Astrocyte of the spinal cord (primary cell): ENCODE data around the gene TCP1.
A peak's percentile ranks its signal among the peaks of the same experiment; 100 is the strongest.

ENCODE experiments used
- DNase-seq: peaks from one replicate; pipeline ENCODE4 v3.0.0; 2011; ENCODE audit warnings: low read depth, low spot score
- H3K4me3 ChIP-seq: 2 replicates; pipeline ENCODE4 v1.5.1; 2011; ENCODE audit warnings: low read depth, mild to moderate bottlenecking, low read length, moderate library complexity
- in situ Hi-C: cut with HindIII; loops from 2 replicates; pipeline ENCODE4 v1.10.0; 2017; ENCODE audit warnings: low sequenced_read_pairs
- TF ChIP-seq, protein P1 (sequence below): IDR thresholded peaks from 2 replicates; pipeline ENCODE4 v1.5.1; 2012; ENCODE audit warnings: low read depth, mild to moderate bottlenecking, low read length, inconsistent platforms

The TCP1 gene

DNA sequence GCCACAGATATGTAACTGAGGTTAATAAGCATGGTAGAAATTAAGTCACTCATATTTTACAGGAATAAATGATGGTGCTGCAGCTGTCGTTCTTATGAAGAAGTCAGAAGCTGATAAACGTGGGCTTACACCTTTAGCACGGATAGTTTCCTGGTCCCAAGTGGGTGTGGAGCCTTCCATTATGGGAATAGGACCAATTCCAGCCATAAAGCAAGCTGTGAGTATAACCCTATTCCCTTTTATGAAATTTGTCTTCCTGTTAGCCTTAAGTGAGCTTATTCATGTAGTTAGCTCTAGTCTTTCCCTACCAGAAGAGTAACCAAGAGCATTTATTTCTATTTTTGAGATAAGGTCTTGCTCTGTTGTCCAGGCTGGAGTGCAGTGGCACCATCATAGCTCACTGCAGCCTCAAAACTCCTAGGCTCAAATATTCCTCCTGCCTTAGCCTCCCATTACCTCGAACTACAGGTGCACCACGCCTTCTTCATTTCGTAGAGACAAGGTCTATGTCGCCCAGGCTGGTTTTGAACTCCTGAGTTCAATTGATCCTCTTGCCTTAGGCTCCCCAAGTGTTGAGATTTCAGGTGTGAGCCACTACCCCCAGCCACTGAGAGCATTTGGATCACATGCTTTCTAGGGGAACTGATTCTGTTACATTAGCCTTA, 12.0 kb downstream of the TCP1 start:
- no peak for DNase-seq
- TF ChIP-seq, protein P1, sequence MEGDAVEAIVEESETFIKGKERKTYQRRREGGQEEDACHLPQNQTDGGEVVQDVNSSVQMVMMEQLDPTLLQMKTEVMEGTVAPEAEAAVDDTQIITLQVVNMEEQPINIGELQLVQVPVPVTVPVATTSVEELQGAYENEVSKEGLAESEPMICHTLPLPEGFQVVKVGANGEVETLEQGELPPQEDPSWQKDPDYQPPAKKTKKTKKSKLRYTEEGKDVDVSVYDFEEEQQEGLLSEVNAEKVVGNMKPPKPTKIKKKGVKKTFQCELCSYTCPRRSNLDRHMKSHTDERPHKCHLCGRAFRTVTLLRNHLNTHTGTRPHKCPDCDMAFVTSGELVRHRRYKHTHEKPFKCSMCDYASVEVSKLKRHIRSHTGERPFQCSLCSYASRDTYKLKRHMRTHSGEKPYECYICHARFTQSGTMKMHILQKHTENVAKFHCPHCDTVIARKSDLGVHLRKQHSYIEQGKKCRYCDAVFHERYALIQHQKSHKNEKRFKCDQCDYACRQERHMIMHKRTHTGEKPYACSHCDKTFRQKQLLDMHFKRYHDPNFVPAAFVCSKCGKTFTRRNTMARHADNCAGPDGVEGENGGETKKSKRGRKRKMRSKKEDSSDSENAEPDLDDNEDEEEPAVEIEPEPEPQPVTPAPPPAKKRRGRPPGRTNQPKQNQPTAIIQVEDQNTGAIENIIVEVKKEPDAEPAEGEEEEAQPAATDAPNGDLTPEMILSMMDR: no peak
- in situ Hi-C loops: no loop called here
- H3K4me3 ChIP-seq: no peak overlapping the region

GRCh38 chr6:159772196-159772595, 17.2 kb downstream of the TCP1 start:
- no peak overlapping the region for H3K4me3 ChIP-seq
- TF ChIP-seq, protein P1: no peak
- DNase-seq: no peak
- in situ Hi-C loops: no loop called here

DNA sequence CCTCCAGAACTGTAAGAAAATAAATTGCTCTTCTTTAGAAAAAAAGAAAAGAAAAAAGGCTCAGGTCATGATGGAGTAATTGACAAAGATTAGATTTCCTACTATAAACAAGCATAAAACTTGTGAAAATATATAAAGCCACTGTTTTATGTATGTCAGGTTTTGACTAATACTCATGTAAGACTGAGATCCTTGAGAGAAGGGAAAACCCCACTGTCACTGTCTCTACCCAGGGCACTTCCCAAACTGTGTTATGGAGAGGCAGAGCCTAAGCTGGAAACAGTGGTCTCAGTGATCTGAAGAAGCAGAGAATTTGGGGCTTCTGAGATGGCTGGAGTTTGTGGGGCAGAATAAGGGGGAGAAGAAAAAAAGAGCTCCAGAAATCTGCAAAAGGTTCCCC, 19.9 kb downstream of the TCP1 start:
- in situ Hi-C loops: no loop called here
- no peak overlapping the region for H3K4me3 ChIP-seq
- no peak for DNase-seq
- TF ChIP-seq, protein P1: no peak

DNA sequence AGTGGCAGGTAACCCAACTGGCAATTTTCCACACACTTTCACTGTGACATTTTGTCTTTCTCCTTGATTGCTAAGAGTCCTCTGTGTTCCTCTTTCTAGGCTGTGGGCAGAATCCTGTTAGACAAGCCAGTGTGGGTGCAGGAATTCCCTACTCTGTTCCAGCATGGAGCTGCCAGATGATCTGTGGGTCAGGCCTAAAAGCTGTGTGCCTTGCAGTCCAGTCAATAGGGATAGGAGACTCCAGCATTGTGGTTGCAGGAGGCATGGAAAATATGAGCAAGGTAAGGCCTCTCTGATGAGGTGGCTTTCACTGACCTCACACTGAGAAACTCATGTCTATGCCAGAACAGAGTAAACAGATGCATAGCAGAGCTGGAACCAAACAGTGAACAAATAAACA, 22.5 kb downstream of the TCP1 start:
- TF ChIP-seq, protein P1: no peak
- in situ Hi-C loops: no loop called here
- no peak for DNase-seq
- H3K4me3 ChIP-seq: no peak overlapping the region

GRCh38 chr6:159762681-159763293, 26.6 kb downstream of the TCP1 start:
- peak overlapping the region; percentile 88 for H3K4me3 ChIP-seq
- in situ Hi-C loops: no loop called here
- no peak for DNase-seq
- TF ChIP-seq, protein P1: no peak

GRCh38 chr6:159761873-159762680, 27.3 kb downstream of the TCP1 start, which contains the start of gene ACAT2:
TSS of gene ACAT2 (plus strand) at chr6:159762045. CDS start at chr6:159762088, 43 bp downstream.
- TF ChIP-seq, protein P1: no peak
- peak within 1 kb of the TSS; percentile 88 for H3K4me3 ChIP-seq
- in situ Hi-C loops: no loop called here
- DNase-seq: peak; percentile 95
